ENCODE results near the gene ZMYND8.

DNA sequence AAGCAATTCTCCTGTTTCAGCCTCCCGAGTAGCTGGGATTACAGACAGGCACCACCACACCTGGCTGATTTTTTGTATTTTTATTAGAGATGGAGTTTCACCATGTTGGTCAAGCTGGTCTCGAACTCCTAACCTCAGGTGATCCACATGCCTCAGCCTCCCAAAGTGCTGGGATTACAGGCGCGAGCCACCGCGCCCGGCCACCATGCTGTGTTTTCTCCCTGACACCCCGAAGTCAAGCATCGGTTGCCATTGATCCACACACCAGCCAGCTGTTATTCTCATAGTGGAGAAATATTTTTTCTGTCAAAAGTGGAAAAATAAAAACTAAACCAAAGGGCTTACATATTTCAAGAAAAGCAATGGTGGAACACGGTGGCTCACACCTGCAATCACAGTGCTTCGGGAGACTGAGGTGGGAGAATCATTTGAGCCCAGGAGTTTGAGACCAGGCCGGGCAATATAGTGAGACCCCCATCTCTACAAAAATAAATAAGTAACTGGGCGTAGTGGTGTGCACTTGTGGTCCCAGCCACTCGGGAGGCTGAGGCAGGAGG, 157.4 kb downstream of the ZMYND8 start:
- TF ChIP-seq, protein P1, sequence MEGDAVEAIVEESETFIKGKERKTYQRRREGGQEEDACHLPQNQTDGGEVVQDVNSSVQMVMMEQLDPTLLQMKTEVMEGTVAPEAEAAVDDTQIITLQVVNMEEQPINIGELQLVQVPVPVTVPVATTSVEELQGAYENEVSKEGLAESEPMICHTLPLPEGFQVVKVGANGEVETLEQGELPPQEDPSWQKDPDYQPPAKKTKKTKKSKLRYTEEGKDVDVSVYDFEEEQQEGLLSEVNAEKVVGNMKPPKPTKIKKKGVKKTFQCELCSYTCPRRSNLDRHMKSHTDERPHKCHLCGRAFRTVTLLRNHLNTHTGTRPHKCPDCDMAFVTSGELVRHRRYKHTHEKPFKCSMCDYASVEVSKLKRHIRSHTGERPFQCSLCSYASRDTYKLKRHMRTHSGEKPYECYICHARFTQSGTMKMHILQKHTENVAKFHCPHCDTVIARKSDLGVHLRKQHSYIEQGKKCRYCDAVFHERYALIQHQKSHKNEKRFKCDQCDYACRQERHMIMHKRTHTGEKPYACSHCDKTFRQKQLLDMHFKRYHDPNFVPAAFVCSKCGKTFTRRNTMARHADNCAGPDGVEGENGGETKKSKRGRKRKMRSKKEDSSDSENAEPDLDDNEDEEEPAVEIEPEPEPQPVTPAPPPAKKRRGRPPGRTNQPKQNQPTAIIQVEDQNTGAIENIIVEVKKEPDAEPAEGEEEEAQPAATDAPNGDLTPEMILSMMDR (IDR thresholded peaks at IDR 0.05; ENCODE audit: low read length), result no peak
- TF ChIP-seq EZH2 (IDR thresholded peaks at IDR 0.05; ENCODE audit: borderline replicate concordance, low read length), result no peak

All from OCI-LY1 (cell line).